HepG2 (cell line): ENCODE data around the gene KERA. TPM values are rescaled to one million over a fixed set of nuclear protein-coding genes. Genes with fewer than 3 reads are reported as not detected.

Experiments
- ATAC-seq: fragments of 200-7000 bp; cut with Tn5 transposase; 3 replicates; pipeline ENCODE4 v1.9.1; 2020; ENCODE audit warnings: mild to moderate bottlenecking, moderate library complexity
- BruUV-seq: library from RNA; stranded (reverse); fragments of 400-500 nt; replicated peaks from 2 replicates; lab custom pipeline; 2021; lab: Mats Ljungman, UMichigan
- CTCF ChIA-PET: fragments of 300-600 bp; formaldehyde crosslinking; extraction: SDS; loops from one replicate; lab custom pipeline; 2021; ENCODE audit warnings: low total read pairs, inconsistent platforms, low intra/inter-chr PET ratio; lab: Yijun Ruan, JAX
- POLR2A ChIA-PET: fragments of 350-600 bp; sonication (Branson Sonifier 250); formaldehyde crosslinking; loops from one replicate; lab custom pipeline; 2020; ENCODE audit warnings: antibody characterized with exemption, inconsistent platforms; lab: Yijun Ruan, JAX
- DNase-seq: peaks from one replicate; pipeline ENCODE4 v3.0.0-alpha.2; 2015; ENCODE audit warnings: low spot score
- FAIRE-seq: peaks from 3 replicates; lab custom pipeline; 2011; peaks lifted over from hg19 to GRCh38; lab: Jason Lieb, UNC
- H2AFZ ChIP-seq: one replicate; pipeline ENCODE4 v1.6.1; 2011; ENCODE audit warnings: low read length, inconsistent platforms
- H3K27ac ChIP-seq: fragments of 300-600 bp; 3 replicates; pipeline ENCODE4 v1.8.0; 2011; ENCODE audit warnings: mixed run types, mild to moderate bottlenecking, mixed read lengths, low read length, inconsistent platforms; ENCODE audit not compliant: insufficient read depth; ENCODE audit errors: extremely low read length
- H3K27me3 ChIP-seq, 2 experiments: fragments of 200-600 bp in 1 of 2; 2 replicates in 1 of 2; 3 replicates in 1 of 2; pipeline versions ENCODE4 v1.6.0 to v1.8.0; 2011; ENCODE audit warnings: low read length in 2 of 2, mild to moderate bottlenecking in 2 of 2, moderate library complexity in 2 of 2, inconsistent platforms in 1 of 2; ENCODE audit not compliant: insufficient read depth in 2 of 2, control insufficient read depth in 1 of 2
- H3K36me3 ChIP-seq, 2 experiments: fragments of 200-600 bp in 1 of 2; replicated peaks in 1 of 2; 2 replicates in 1 of 2; 3 replicates in 1 of 2; pipeline versions ENCODE4 v1.5.1 to v1.8.0; 2011; ENCODE audit warnings: low read length in 2 of 2, inconsistent platforms in 1 of 2; ENCODE audit not compliant: insufficient read depth in 2 of 2, control insufficient read depth in 1 of 2
- H3K4me1 ChIP-seq: 2 replicates; pipeline ENCODE4 v1.5.1; 2012; ENCODE audit warnings: low read length, inconsistent platforms; ENCODE audit not compliant: insufficient read depth
- H3K4me2 ChIP-seq: 2 replicates; pipeline ENCODE4 v1.6.0; 2011; ENCODE audit warnings: low read depth, low read length, inconsistent platforms
- H3K4me3 ChIP-seq, 3 experiments: fragments of 200-600 bp in 1 of 3; sonication (generic), shearing (Covaris generic) in 1 of 3; replicated peaks in 1 of 3; 2 replicates each; pipeline ENCODE4 v1.5.1; 2011 to 2016; ENCODE audit warnings: low read length in 3 of 3, inconsistent platforms in 2 of 3, low read depth in 2 of 3, mild to moderate bottlenecking in 2 of 3, control low read depth in 1 of 3, mixed read lengths in 1 of 3; ENCODE audit not compliant: insufficient read depth in 1 of 3
- H3K79me2 ChIP-seq: one replicate; pipeline ENCODE4 v1.6.1; 2011; ENCODE audit warnings: low read length, inconsistent platforms; ENCODE audit not compliant: insufficient read depth
- H3K9ac ChIP-seq: 2 replicates; pipeline ENCODE4 v1.6.0; 2011; ENCODE audit warnings: mild to moderate bottlenecking, low read depth, low read length, inconsistent platforms; ENCODE audit not compliant: insufficient read depth
- H3K9me3 ChIP-seq: 2 replicates; pipeline ENCODE4 v1.5.1; 2012; ENCODE audit warnings: mild to moderate bottlenecking, low read length
- H4K20me1 ChIP-seq: 2 replicates; pipeline ENCODE4 v1.6.0; 2011; ENCODE audit warnings: inconsistent platforms, mild to moderate bottlenecking, low read length, moderate library complexity; ENCODE audit not compliant: insufficient read depth
- MTA1 ChIP-seq: sonication (generic); formaldehyde crosslinking; IDR thresholded peaks from 2 replicates; pipeline ENCODE4 v1.4.0; 2020; ENCODE audit warnings: missing genetic modification reagents, mild to moderate bottlenecking, borderline replicate concordance
- SRF ChIP-seq: IDR thresholded peaks from 2 replicates; pipeline ENCODE4 v1.6.1; 2011; ENCODE audit warnings: mild to moderate bottlenecking, low read depth, low read length, moderate library complexity
- STAT6 ChIP-seq: sonication (generic); formaldehyde crosslinking; IDR thresholded peaks from 2 replicates; pipeline ENCODE4 v1.4.0; 2020; ENCODE audit warnings: missing genetic modification reagents, mild to moderate bottlenecking, borderline replicate concordance
- ZNF333 ChIP-seq: sonication (generic); formaldehyde crosslinking; IDR thresholded peaks from 2 replicates; pipeline ENCODE4 v1.4.0; 2020; ENCODE audit warnings: mild to moderate bottlenecking, missing genetic modification reagents, borderline replicate concordance
- ZNF549 ChIP-seq: sonication (generic); formaldehyde crosslinking; IDR thresholded peaks from 2 replicates; pipeline ENCODE4 v1.5.0; 2020; ENCODE audit warnings: missing genetic modification reagents
- WGBS: methylation state at CpG from one replicate; pipeline ENCODE4 v1.1.6; 2017; ENCODE audit warnings: low lambda C conversion rate; 5-methylcytosine and 5-hydroxymethylcytosine counted together
- in situ Hi-C: cut with HindIII; loops from 2 replicates; pipeline ENCODE4 v1.10.0; 2017; ENCODE audit warnings: low pct_unique_long_range_greater_than_20kb; ENCODE audit not compliant: extremely low pct_ligation_motif_present
- intact Hi-C: fragments of 100-400 bp; cut with micrococcal nuclease; formaldehyde crosslinking; loops from one replicate; pipeline ENCODE4 v1.10.0; 2022; ENCODE audit not compliant: unreplicated experiment
- polyA plus RNA-seq, 8 experiments: library from polyadenylated mRNA; depleted of rRNA in 3 of 8; stranded (reverse) in 7 of 8; unstranded in 1 of 8; fragments of >200 nt; fragmentation: Illumina TruSeq in 4 of 8; extraction: Trizol in 4 of 8; gene quantifications; 2 replicates each; pipeline versions ENCODE4 v1.2.1 to v1.2.3, GENCODE V29; 2011 to 2016; ENCODE audit warnings: low read depth in 4 of 8, missing spikeins in 1 of 8, mixed read lengths in 1 of 8; ENCODE audit not compliant: insufficient read depth in 1 of 8
- total RNA-seq, 5 experiments: library from RNA; depleted of rRNA; stranded (reverse); fragments of >200 nt; fragmentation: Illumina TruSeq; extraction: Trizol; gene quantifications; 2 replicates each; pipeline ENCODE4 v1.2.3, GENCODE V29; 2016; ENCODE audit warnings: low read depth in 1 of 5
- TF ChIP-seq, protein P1 (sequence below): IDR thresholded peaks from 2 replicates; pipeline ENCODE4 v1.6.1; 2016; ENCODE audit warnings: low read depth, borderline replicate concordance
- TF ChIP-seq, protein P2 (sequence below): sonication (generic); formaldehyde crosslinking; IDR thresholded peaks from 2 replicates; pipeline ENCODE4 v1.4.0; 2020; ENCODE audit warnings: missing genetic modification reagents

Gene KERA
- total and polyA plus RNA-seq, 2 of the 13 experiments (the other 11 are each of a cell fraction or from before 2014, with no cell fraction given) = not detected

DNA sequence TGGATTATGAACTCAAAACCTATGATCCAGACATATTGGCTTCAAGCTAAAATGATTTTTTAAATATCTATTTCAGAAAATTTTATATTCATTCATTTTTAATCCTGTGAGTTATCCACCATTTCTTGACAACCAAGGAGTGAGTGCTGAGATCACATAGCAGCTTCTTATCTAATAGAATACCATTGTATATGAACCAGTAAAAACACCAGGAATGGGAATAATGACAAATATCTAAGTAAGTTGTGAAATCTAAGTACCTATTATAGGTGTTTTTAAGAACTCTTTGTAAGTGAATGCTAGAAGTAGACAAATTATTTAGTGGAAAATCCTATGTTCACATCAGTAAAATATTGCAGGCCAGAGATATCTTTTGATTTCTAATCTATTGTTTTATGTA lies 45.3 kb upstream of the KERA start (continued):
- TF ChIP-seq STAT6 (CRISPR knock-in tag) = no peak

DNA sequence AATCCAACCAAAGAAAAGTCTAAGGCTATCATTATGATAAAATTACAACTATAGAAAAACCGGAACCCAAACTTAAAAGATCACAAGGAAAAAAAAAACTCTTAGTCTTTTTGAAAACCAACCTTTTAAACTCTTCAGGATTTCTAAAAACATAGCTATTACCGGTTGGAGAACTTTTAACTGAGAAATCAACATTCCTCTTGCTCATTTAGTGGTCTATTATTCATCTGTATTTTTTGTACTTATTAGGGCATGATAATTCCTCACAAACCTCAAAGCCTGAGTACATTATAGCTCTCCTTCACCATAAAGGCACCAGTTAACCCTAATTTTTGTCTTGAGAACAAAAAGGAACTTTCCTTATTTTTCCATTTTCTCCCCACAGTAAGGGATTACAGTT lies 43.1 kb upstream of the KERA start:
- DNase-seq = no peak
- no peak overlapping the region for H3K9ac ChIP-seq
- no peak overlapping the region for H3K4me3 ChIP-seq
- no peak overlapping the region for H2AFZ ChIP-seq
- no peak for FAIRE-seq
- no peaks in the 10 kb centered on the region for H3K4me1 ChIP-seq
- WGBS = 2% methylated on average over 2 of the region's 2 CpGs
- no peaks in the 10 kb centered on the region for H3K36me3 ChIP-seq
- TF ChIP-seq SRF = no peak
- TF ChIP-seq, all 625 proteins: peak for 0
- intact Hi-C loops (no loop called here), in situ Hi-C loops (loop anchor here (10.0 kb wide), 1 partner anchor 116 kb away; no protein-coding TSS in a partner anchor)
- Histone ChIP-seq H3K9me3 (0 out of 2 replicates have a peak, but pooled peaks cover 5% of the 10 kb centered on the region), H3K4me2 (no peak overlapping the region), H3K27ac (no peak overlapping the region), H4K20me1 (no peaks in the 10 kb centered on the region), H3K79me2 (no peaks in the 10 kb centered on the region), H3K27me3 (no peaks in the 10 kb centered on the region)
- BruUV-seq = no TSS peak
- ATAC-seq = no peak
- CTCF ChIA-PET = no interaction called here
- POLR2A ChIA-PET = no interaction called here

DNA sequence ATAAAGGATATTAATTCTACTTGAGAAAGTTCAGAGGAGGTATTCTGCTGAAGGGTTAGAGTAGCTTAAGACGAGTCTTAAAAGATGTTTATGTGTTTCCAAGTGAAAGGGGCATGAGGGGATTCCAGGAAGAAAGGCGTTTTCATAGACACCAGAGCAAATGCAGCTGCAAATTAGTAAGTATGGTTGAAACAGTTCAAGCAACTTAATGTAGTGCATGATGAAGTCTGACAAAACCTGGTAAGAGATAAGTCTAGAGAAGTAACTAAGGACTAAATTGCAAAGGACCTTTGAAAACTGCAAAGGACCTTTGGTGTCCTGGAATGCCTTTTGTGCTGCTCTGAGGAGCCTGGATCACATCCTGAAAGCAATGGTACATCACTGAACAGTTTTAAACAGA lies 42.0 kb upstream of the KERA start:
- in situ Hi-C loops = loop anchor here (10.0 kb wide), 1 partner anchor 115 kb away; no protein-coding TSS in a partner anchor
- intact Hi-C loops = no loop called here
- no peak overlapping the region for H3K4me2 ChIP-seq
- ATAC-seq (no peak), FAIRE-seq (no peak), DNase-seq (no peak)
- H2AFZ ChIP-seq = no peak overlapping the region
- peaks cover 12% of the 10 kb centered on the region; the same call in 1 of the 2 replicates for H3K9me3 ChIP-seq
- H3K9ac ChIP-seq = no peak overlapping the region
- H3K27me3 ChIP-seq = no peaks in the 10 kb centered on the region
- H3K79me2 ChIP-seq = no peaks in the 10 kb centered on the region
- H3K36me3 ChIP-seq = no peaks in the 10 kb centered on the region
- CTCF ChIA-PET = no interaction called here
- POLR2A ChIA-PET = no interaction called here
- no TSS peak for BruUV-seq
- H3K27ac ChIP-seq = no peak overlapping the region
- H4K20me1 ChIP-seq = no peaks in the 10 kb centered on the region
- WGBS = 0% methylated on average over 2 of the region's 2 CpGs
- H3K4me3 ChIP-seq = no peak overlapping the region
- no peaks in the 10 kb centered on the region for H3K4me1 ChIP-seq
- TF ChIP-seq, protein P1, sequence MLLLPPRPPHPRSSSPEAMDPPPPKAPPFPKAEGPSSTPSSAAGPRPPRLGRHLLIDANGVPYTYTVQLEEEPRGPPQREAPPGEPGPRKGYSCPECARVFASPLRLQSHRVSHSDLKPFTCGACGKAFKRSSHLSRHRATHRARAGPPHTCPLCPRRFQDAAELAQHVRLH (CRISPR knock-in tag) = no peak
- TF ChIP-seq ZNF549 (CRISPR knock-in tag) (no peak), MTA1 (CRISPR knock-in tag) (no peak), ZNF333 (CRISPR knock-in tag) (no peak)
- TF ChIP-seq, protein P2, sequence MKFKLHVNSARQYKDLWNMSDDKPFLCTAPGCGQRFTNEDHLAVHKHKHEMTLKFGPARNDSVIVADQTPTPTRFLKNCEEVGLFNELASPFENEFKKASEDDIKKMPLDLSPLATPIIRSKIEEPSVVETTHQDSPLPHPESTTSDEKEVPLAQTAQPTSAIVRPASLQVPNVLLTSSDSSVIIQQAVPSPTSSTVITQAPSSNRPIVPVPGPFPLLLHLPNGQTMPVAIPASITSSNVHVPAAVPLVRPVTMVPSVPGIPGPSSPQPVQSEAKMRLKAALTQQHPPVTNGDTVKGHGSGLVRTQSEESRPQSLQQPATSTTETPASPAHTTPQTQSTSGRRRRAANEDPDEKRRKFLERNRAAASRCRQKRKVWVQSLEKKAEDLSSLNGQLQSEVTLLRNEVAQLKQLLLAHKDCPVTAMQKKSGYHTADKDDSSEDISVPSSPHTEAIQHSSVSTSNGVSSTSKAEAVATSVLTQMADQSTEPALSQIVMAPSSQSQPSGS (CRISPR knock-in tag) = no peak
